HG03571 (cell line): ENCODE data around the gene EPB41L4A.
"Not testable (repeated sequence)": the region's sequence is repeated elsewhere in the genome, so short reads cannot be mapped to it uniquely, and the experiment has no call there.

Experiments
- ATAC-seq: cut with Tn5 transposase; IDR thresholded peaks from one replicate; pipeline ENCODE4 v1.9.1; 2021; ENCODE audit not compliant: unreplicated experiment

EPB41L4A gene, protein sequence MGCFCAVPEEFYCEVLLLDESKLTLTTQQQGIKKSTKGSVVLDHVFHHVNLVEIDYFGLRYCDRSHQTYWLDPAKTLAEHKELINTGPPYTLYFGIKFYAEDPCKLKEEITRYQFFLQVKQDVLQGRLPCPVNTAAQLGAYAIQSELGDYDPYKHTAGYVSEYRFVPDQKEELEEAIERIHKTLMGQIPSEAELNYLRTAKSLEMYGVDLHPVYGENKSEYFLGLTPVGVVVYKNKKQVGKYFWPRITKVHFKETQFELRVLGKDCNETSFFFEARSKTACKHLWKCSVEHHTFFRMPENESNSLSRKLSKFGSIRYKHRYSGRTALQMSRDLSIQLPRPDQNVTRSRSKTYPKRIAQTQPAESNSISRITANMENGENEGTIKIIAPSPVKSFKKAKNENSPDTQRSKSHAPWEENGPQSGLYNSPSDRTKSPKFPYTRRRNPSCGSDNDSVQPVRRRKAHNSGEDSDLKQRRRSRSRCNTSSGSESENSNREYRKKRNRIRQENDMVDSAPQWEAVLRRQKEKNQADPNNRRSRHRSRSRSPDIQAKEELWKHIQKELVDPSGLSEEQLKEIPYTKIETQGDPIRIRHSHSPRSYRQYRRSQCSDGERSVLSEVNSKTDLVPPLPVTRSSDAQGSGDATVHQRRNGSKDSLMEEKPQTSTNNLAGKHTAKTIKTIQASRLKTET

DNA sequence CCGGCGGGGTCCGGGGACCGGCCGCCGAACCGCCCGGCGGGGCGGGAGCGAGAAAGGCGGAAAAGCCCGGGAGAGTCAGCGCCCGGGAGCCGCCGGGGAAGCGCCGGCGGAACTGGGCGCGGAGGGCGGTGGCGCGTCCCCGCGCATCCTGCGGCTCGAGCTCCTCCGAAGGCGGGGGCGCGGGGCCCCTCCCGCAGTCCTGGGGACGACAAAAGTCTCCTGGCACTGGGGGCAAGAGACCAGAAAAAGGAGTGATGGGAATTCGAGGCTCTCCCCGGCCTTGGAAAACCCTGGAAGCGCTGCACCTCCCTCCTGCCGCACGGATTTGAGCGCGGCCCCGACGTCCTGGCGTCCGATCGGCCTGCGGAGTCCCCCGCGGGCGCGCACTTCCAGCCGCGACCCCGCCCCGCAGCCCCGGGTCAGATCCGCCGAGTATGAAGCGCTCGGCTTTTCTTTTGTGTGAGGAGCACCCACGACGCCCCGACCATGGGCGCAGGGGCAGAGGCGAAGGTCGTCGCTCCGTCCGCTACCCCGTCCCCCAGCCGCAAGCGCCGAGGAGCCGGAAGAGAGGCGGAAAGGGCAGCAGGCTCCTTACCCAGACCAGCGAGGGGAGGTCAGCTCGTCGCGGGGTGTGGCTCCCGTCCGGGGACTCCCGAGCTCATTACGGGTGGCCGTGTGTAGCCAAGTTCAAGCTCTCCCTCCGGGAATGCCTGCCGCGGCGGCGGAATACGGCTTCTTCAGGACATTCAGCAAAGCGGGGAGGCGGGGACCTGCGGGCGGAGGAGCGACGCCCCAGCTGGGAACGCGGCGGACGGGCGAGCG lies at the start of gene EPB41L4A:
Gene EPB41L4A (minus strand): TSS at position 114 of the 822 bp plus-strand sequence. CDS start 238 bp downstream, outside the sequence.
- ATAC-seq, result peak; percentile 6

DNA sequence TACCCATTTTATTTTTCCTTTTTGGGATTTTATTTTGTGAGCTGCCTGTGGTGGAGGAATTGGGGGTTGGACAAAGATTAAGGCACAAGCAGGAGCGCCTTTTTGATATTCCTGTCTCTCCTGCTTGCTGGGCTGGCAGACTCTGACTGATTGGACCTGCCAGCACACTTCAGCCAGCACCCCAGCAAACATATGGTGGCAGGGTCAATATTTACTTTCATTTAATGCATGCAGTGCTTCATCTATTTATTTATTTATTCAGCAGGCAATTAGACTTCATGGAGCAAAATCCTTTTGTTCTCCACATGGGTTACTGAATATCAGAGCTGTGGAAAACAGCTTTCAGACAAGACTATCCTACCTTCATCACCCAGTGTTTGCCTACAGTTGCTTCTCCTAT lies 48.4 kb upstream of the EPB41L4A start:
- no peak for ATAC-seq

DNA sequence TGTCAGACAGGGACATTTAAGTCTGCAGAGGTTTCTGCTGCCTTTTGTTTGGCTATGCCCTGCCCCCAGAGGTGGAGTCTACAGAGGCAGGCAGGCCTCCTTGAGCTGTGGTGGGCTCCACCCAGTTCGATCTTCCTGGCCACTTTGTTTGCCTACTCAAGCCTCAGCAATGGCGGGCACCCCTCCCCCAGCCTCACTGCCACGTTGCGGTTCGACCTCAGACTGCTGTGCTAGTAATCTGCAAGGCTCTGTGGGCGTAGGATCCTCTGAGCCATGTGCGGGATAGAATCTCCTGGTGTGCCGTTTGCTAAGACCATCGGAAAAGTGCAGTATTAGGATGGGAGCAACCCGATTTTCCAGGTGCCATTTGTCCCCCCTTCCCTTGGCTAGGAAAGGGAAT lies 47.2 kb upstream of the EPB41L4A start:
- ATAC-seq, result not testable (repeated sequence)

DNA sequence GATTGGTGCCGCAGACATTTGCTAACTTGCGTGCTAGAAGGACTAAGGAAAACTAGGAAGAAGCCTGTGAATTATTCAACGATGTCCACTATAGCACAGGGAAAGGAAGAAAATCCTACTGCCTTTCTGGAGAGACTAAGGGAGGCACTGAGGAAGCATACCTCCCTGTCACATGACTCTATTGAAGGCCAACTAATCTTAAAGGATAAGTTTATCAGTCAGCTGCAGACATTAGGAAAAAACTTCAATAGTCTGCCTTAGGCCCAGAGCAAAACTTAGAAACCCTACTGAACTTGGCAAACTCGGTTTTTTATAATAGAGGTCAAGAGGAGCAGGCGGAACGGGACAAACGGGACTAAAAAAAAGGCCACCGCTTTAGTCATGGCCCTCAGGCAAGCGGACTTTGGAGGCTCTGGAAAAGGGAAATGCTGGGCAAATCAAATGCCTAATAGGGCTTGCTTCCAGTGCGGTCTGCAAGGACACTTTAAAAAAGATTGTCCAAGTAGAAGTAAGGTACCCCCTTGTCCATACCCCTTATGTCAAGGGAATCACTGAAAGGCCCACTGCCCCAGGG lies 28.2 kb upstream of the EPB41L4A start:
- not testable (repeated sequence) for ATAC-seq

DNA sequence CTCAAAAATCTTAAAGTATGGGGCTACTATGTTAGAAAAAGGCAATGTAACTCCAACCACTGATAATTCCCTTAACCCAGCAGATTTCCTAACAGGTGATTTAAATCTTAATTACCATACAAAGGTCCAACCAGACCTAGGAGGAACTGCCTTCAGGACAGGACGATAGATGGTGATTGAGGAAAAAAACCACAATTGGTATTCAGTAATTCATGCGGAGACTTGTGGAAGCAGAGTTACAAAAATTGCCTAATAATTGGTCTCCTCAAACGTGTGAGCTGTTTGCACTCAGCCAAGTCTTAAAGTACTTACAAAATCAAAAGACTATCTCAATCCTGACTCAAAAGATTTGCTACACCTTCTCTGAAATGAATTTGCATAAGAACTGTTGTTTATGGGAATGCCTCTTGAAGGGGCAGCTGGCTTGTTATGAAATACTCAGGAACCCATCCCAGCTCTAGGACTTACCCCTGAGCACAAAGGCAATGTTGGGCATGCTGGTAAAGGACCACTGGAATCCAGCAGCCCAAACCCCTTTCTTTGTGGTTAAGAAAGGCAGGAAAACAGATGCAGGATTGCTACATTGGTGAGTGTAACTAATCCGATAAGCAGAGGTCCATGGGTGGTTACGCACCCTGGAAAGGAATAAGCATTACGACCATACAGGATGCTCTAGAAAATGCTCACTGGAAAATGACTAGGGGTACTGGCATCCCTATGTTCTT lies 26.7 kb upstream of the EPB41L4A start:
- no peak for ATAC-seq

DNA sequence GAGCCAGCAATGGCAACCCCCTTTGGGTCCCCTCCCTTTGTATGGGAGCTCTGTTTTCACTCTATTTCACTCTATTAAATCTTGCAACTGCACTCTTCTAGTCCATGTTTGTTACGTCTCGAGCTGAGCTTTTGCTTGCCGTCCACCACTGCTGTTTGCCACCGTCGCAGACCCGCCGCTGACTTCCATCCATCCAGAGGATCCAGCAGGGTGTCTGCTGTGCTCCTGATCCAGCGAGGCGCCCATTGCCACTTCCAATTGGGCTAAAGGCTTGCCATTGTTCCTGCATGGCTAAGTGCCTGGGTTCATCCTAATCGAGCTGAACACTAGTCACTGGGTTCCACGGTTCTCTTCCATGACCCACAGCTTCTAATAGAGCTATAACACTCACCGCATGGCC lies 24.9 kb upstream of the EPB41L4A start:
- ATAC-seq, result not testable (repeated sequence)

DNA sequence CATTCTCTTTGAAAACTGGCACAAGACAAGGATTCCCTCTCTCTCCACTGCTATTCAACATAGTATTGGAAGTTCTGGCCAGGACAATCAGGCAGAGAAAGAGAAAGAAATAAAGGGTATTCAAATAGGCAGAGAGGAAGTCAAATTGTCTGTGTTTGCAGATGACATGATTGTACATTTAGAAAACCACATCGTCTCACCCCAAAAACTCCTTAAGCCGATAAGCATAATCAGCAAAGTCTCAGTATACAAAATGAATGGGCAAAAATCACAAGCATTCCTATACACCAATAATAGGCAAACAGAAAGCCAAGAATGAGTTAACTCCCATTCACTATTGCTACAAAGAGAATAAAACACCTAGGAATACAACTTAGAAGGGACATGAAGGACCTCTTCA lies 21.0 kb upstream of the EPB41L4A start:
- ATAC-seq, result no peak

DNA sequence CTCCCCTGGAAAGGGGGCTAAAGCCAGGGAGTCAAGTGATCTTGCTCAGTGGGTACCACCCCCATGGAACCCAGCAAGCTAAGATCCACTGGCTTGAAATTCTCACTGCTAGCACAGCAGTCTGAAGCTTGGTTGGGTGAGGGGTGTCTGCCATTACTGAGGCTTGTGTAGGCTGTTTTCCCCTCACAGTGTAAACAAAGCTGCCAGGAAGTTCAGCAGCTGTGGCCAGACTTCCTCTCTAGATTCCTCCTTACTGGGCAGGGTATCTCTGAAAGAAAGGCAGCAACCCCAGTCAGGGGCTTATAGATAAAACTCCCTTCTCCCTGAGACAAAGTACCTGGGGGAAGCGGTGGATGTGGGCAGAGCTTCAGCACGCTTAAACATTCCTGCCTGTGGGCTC lies 17.1 kb upstream of the EPB41L4A start:
- no peak for ATAC-seq

DNA sequence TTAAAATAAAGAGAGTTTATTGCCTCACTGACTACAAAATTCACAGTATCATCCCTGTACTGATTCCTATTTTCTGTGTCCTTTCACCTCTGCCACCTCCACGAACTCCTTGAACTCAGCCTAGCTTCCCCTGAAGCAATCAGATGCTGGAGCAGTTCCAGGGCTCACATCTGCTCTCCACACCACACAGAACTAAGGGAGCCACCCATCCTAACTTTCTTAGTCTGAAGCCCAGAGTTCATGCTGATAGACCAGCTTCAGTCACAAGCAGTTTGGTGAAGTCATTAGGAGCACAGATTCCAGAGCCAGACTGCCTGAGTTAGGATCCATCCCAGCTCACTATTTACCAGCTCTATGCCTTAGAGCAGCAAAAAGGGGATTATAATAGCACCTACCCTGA lies 15.6 kb upstream of the EPB41L4A start:
- ATAC-seq, result no peak

DNA sequence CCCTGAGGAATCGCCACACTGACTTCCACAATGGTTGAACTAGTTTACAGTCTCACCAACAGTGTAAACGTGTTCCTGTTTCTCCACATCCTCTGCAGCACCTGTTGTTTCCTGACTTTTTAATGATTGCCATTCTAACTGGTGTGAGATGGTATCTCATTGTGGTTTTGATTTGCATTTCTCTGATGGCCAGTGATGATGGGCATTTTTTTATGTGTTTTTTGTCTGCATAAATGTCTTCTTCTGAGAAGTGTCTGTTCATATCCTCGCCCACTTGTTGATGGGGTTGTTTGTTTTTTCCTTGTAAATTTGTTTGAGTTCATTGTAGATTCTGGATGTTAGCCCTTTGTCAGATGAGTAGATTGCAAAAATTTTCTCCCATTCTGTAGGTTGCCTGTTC lies 7.1 kb upstream of the EPB41L4A start:
- not testable (repeated sequence) for ATAC-seq

DNA sequence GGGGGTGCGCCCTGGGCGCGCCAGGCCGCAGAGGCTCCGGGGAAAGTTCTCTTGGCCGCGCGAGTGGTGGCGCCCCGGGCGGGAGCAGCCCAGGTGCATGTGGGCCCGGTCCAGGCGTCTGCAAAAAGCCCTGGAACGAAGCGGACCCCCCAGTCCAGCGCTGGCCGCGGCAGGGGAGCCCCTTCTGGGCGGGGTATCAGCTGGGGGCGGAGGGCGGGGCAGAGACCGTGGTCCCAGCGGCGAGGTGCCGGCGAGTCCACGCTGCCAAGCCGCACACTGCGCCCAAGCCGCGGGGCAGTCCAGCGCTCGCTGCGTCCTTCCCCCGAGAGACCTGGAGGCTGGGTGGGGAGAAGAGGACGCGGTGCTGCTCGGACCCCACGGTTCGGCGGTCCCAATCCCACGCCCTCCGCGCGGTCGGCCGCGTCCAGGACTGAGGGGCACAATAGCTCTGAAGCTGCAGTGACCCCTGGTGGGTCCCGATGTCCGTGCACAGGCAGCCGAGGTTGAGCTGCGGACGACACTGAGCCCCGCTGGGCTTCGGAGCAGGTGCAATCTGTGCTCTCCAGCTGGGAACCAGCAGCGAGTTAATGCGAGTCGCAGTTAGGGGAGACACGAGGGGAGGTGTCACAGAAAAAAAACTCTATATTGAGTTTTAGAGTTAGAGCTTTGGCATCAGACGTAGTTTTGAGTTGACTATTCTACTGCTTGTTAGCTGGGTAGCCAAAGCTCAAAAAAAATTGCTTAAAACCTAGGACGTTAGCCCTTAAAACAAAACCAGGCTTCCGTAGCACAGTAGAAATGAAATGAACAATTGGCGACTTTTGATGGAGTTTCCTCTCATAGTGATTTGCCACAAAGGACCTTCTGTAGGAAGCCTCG lies 1.1 kb upstream of the EPB41L4A start:
- peak; percentile 86 for ATAC-seq

DNA sequence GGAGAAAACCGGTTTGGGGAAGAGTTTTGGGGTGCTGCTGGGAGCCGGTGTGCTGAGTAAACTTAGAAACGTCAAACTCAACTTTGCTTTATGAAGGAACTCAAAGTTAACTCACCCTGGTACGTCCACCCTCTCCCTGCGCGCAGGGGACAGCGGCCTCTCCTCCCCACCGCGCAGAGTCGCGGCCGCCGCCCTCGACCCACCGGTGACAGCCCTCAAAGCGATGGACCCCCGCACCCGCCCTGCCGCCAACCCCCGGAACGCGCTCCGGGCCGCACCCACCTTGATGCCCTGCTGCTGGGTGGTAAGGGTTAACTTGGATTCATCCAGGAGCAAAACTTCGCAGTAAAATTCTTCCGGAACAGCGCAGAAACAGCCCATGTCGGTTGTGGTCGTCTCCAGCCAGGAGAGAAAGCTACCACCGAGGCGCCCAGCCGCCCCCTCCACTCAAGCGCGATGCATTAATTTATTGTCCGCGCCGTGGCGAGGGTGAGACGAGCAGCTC lies 366 bp downstream of the EPB41L4A start:
- no peak for ATAC-seq

DNA sequence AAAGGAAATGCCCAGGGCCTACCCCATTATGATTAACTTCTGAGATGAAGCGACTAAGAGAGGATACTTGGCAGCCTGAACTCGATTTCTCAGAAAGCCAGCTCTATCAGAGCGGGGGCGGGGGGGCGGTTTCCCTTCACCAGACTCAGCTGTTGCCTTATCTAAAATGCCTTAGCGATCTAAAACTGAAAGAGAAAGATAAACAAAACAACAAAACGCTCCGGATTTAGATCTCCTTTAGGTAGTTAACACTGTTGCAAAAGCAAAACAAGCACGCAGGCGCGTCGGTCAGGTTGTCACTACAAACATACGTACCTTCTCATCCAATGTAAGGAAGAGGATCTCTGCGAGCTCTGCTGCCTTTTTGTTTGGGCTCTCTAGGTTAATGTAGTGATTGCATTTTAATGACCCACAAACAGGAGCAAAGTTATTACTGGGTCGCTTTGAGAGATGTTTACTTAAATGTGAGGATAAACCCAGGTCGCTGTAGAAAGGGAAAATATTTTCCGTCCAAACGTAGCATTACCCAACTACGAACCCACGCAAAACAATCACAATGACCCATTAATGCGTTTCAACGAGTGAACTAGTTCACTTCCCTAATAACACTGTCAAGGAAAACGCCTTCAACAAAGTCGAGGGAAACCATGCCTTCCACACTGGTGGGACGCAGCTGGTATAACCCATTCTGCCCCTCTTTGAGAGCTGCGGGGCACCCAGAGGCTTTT lies 982 bp downstream of the EPB41L4A start:
- ATAC-seq, result peak; percentile 40

DNA sequence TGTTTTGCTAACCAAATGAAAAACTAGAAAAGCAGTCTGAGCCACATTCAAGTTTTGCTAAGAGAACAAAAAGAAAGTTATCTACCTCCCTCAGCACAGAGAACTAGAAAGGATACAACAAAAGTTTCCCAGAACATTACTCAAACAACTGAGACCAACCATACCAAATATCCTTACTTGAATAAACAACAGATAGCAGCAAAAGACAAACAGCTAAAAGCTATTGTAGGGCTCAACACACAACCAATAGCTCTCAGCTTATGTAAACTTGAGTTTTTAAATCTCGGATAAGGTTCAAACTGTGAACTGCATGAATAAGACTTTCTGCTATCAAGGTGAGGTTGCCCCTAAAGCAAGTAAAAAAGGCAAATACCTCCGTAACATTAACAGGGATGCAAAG lies 3.5 kb downstream of the EPB41L4A start:
- ATAC-seq, result no peak

DNA sequence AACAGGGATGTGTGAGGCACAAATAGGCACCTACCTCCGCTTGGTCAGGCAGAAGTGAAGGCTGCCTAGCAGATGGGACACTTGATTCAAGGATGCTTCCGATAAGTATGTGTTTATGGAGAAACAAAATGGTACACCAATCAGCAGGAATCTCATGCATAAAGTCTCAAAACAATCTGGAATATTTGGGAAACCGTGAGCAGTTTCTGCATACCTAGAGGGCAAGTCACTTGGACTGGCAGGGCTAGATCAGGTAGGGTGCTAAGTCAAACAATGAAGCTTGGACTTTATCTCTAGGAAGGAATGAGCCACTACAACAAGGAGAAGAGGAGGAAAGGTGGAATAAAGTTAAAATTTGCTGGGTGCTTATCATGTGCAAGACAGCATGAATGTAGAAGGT lies 5.5 kb downstream of the EPB41L4A start:
- ATAC-seq, result no peak

DNA sequence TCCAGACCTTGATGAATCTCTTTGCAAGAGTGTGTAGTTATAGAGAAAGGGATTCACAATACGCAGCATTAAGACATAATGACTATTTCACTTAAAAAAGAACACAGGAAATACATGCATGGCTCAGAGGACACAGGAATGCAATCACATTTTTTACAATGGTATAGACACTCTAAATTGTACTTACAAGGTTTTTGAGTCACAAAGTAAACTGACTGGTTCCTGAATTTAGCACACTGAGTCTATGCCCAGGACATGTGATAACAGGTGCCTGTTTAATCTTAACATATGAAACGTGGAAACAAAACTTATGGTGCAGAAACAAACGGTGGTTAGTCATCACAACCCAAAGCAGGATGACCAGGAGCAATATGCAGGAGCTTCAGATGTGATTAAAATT lies 6.7 kb downstream of the EPB41L4A start:
- no peak for ATAC-seq

DNA sequence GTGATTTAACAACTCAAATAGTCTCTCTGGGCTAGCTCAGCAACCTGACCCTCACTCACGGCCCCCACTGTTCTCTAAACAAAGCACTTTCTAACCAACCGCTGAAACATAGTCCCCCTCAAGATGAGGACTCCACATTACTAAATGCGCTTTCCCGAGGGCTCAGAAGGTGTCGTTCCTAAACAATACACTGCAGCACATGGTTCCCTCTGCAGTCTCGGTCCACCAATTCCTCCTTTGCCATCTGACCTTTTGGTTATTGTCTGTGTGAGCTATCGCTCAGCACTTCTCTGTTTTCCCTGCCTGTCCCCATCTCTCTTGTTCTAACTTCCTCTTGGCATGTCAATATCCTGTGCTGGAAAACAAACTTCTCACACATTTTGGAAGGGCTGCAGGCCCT lies 7.2 kb downstream of the EPB41L4A start:
- ATAC-seq, result no peak

DNA sequence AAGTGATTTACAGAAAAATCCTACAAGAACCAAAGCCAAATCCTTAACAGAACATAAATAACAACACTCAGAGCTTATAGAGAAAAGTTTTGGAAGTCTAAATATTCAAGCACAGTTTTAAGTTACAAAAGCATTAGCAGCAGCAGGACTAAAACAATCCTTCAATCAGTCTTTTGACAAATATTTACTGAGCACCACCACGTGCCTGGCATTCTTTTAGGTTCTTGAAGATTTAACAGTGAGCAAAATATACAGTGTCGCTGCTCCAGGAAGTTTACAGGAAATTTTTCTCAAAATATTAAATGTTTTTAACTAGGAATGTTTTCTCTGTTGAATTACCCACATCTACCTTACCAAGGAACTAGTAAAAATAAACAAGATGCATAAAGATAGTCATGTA lies 11.4 kb downstream of the EPB41L4A start:
- ATAC-seq, result no peak

DNA sequence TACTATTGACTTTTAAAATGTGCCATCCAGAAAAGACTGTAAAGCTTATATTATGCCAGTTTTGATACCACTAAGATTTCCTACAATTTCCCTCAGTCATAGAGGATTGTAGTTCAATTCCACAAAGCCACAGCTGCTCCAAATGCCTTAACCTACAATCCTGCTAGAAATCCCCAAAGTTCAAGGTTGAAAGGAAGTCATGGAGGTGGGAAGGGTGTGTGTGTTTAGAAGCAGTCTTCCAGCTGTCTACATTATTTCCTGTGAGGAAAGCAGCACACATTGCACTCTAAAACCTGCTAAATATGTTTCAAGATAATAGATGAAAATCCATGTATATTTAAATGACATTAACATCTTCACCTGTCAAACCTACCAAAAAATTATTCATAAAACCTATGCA lies 11.8 kb downstream of the EPB41L4A start:
- ATAC-seq, result no peak
